GM19023 (cell line): ENCODE results near the gene GPR137B.

ENCODE experiments used
- ATAC-seq: cut with Tn5 transposase; IDR thresholded peaks from one replicate; pipeline ENCODE4 v1.9.1; 2021; ENCODE audit warnings: mild to moderate bottlenecking, moderate library complexity; ENCODE audit not compliant: unreplicated experiment

The GPR137B gene

GRCh38 chr1:236253119-236253518 lies 110.8 kb downstream of the GPR137B start:
- no peak for ATAC-seq

GRCh38 chr1:236253918-236254637 lies 111.7 kb downstream of the GPR137B start:
- no peak for ATAC-seq

GRCh38 chr1:236257216-236257615 lies 114.9 kb downstream of the GPR137B start:
- ATAC-seq = no peak

- no peak for ATAC-seq
These were observed 115.8 kb downstream of the GPR137B start for GRCh38 chr1:236258114-236258622.
